ENCODE measurements around the gene CNTNAP2. TPM values are rescaled to one million over a fixed set of nuclear protein-coding genes. Genes with fewer than 3 reads are reported as not detected.

Gene CNTNAP2
- total RNA-seq, 1 experiment from 2014 or later, result 0.03 TPM

DNA sequence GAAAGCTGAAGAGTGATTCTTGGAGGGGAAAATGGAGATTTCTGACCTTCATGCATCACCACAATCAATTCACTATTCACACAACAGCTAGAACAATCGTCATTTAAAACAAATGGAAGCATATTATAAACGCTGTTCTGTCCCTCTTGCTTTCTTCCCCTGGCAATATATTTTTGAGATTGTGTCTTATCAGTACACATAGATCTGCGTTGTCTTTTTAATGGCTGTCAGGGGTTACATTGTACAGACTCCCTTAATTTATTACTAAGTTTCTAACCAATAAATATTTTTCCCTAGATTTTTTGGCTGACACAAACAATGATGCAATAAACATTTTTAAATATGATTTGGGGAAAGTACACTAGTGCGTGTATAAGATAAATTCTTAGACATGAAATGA is 1358.3 kb downstream of the CNTNAP2 start:
- no peak overlapping the region for H3K4me3 ChIP-seq (ENCODE audit: low read depth in 2 of 2, low read length in 2 of 2)
- H3K27me3 ChIP-seq (ENCODE audit: control insufficient read depth, insufficient read depth, low read length), result no peaks in the 10 kb centered on the region
- CTCF ChIA-PET, result no interaction called here
- no peaks in the 10 kb centered on the region for H3K36me3 ChIP-seq (ENCODE audit: control insufficient read depth, insufficient read depth, low read length)
- DNase-seq (ENCODE audit: low read depth, low spot score) (no peak), ATAC-seq (no peak)
- intact Hi-C loops (cut with micrococcal nuclease; ENCODE audit: unreplicated experiment), result no loop called here
- H3K4me1 ChIP-seq (ENCODE audit: control insufficient read depth, insufficient read depth, low read length), result no peaks in the 10 kb centered on the region
- H3K9me3 ChIP-seq (ENCODE audit: control insufficient read depth, insufficient read depth, low read depth, low read length), result no peaks in the 10 kb centered on the region
- H3K27ac ChIP-seq (ENCODE audit: low read length), result no peak overlapping the region
- POLR2A ChIA-PET, result no interaction called here
- in situ Hi-C loops (cut with HindIII; ENCODE audit: low pct_unique_long_range_greater_than_20kb, low sequenced_read_pairs), result no loop called here
- no TSS peak for BruUV-seq (replicated peaks)
- TF ChIP-seq POLR2AphosphoS5 (IDR thresholded peaks at IDR 0.05; ENCODE audit: low read depth, low read length) (no peak), SIN3A (IDR thresholded peaks at IDR 0.05; ENCODE audit: borderline replicate concordance, insufficient read depth, low read depth, low read length) (no peak), TCF7L2 (IDR thresholded peaks at IDR 0.05; ENCODE audit: low read depth, low read length) (no peak)
- TF ChIP-seq, protein P1, sequence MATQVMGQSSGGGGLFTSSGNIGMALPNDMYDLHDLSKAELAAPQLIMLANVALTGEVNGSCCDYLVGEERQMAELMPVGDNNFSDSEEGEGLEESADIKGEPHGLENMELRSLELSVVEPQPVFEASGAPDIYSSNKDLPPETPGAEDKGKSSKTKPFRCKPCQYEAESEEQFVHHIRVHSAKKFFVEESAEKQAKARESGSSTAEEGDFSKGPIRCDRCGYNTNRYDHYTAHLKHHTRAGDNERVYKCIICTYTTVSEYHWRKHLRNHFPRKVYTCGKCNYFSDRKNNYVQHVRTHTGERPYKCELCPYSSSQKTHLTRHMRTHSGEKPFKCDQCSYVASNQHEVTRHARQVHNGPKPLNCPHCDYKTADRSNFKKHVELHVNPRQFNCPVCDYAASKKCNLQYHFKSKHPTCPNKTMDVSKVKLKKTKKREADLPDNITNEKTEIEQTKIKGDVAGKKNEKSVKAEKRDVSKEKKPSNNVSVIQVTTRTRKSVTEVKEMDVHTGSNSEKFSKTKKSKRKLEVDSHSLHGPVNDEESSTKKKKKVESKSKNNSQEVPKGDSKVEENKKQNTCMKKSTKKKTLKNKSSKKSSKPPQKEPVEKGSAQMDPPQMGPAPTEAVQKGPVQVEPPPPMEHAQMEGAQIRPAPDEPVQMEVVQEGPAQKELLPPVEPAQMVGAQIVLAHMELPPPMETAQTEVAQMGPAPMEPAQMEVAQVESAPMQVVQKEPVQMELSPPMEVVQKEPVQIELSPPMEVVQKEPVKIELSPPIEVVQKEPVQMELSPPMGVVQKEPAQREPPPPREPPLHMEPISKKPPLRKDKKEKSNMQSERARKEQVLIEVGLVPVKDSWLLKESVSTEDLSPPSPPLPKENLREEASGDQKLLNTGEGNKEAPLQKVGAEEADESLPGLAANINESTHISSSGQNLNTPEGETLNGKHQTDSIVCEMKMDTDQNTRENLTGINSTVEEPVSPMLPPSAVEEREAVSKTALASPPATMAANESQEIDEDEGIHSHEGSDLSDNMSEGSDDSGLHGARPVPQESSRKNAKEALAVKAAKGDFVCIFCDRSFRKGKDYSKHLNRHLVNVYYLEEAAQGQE (IDR thresholded peaks at IDR 0.05; ENCODE audit: insufficient read depth in 1 of 2, low read depth in 2 of 2, low read length in 1 of 2), result no peak
- TF ChIP-seq, protein P2, sequence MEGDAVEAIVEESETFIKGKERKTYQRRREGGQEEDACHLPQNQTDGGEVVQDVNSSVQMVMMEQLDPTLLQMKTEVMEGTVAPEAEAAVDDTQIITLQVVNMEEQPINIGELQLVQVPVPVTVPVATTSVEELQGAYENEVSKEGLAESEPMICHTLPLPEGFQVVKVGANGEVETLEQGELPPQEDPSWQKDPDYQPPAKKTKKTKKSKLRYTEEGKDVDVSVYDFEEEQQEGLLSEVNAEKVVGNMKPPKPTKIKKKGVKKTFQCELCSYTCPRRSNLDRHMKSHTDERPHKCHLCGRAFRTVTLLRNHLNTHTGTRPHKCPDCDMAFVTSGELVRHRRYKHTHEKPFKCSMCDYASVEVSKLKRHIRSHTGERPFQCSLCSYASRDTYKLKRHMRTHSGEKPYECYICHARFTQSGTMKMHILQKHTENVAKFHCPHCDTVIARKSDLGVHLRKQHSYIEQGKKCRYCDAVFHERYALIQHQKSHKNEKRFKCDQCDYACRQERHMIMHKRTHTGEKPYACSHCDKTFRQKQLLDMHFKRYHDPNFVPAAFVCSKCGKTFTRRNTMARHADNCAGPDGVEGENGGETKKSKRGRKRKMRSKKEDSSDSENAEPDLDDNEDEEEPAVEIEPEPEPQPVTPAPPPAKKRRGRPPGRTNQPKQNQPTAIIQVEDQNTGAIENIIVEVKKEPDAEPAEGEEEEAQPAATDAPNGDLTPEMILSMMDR (IDR thresholded peaks at IDR 0.05), result no peak

DNA sequence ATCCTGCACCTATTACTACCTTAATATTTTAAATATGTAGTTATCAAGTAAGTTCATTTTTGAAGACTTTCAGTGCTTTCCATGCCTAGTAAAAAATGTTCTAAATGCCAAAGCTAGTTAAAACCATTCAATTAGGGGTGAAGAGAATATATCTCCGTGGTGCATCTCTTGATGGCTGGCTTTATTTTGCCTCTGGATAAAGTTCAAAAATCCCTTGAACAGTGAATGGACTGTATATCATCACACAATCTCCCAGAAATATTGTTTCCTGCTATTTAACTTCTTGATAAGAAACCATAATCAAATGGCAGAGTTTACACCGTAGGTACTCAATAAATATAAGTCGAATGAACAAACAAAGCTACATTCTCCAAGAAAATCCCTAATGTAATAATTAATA is 1360.9 kb downstream of the CNTNAP2 start:
- DNase-seq (ENCODE audit: low read depth, low spot score), result no peak
- Histone ChIP-seq H3K36me3 (ENCODE audit: control insufficient read depth, insufficient read depth, low read length) (no peaks in the 10 kb centered on the region), H3K9me3 (ENCODE audit: control insufficient read depth, insufficient read depth, low read depth, low read length) (no peaks in the 10 kb centered on the region), H3K4me3 (ENCODE audit: low read depth in 2 of 2, low read length in 2 of 2) (no peak overlapping the region), H3K4me1 (ENCODE audit: control insufficient read depth, insufficient read depth, low read length) (no peaks in the 10 kb centered on the region), H3K27ac (ENCODE audit: low read length) (no peak overlapping the region), H3K27me3 (ENCODE audit: control insufficient read depth, insufficient read depth, low read length) (no peaks in the 10 kb centered on the region)
- intact Hi-C loops (cut with micrococcal nuclease; ENCODE audit: unreplicated experiment) (no loop called here), in situ Hi-C loops (cut with HindIII; ENCODE audit: low pct_unique_long_range_greater_than_20kb, low sequenced_read_pairs) (no loop called here)
- TF ChIP-seq, protein P1 (IDR thresholded peaks at IDR 0.05; ENCODE audit: insufficient read depth in 1 of 2, low read depth in 2 of 2, low read length in 1 of 2), result no peak
- TF ChIP-seq TCF7L2 (IDR thresholded peaks at IDR 0.05; ENCODE audit: low read depth, low read length) (no peak), SIN3A (IDR thresholded peaks at IDR 0.05; ENCODE audit: borderline replicate concordance, insufficient read depth, low read depth, low read length) (no peak), POLR2AphosphoS5 (IDR thresholded peaks at IDR 0.05; ENCODE audit: low read depth, low read length) (no peak)
- TF ChIP-seq, protein P2 (IDR thresholded peaks at IDR 0.05), result no peak
- no TSS peak for BruUV-seq (replicated peaks)
- ChIA-PET POLR2A (no interaction called here), CTCF (no interaction called here)
- no peak for ATAC-seq
